ENCODE results near the gene ATP6AP1. TPM values are rescaled to one million over a fixed set of nuclear protein-coding genes. Genes with fewer than 3 reads are reported as not detected.

Gene ATP6AP1
- total and polyA plus RNA-seq, 9 of the 15 experiments (the other 6 are each of a cell fraction or from before 2014, with no cell fraction given): 8.3 to 90.5 (median 52.9) TPM

DNA sequence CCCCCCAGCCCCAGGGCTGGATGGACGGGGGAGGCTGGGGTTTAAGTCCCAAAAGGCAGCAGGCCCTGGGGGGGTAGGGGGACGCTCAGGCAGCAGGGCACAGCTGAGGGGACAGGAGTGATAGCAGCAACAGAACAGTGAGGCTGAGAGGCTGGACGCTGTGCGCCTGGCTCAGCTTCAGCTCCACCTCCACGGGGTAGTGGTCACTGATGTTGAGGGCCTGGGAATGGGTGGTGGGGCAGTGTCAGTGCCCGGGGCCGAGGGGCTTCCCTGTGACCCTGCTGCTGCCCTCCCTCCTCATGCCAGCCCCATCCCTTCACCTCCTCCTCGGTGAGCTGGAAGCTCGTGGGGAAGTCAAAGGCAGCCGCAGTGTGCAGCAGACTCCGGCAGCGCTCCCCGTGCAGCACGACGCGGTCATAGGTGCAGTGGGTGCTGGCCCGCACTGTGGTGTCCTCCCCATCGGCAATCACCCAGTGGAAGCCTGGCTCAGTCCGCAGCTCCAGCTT is 25.8 kb upstream of the ATP6AP1 start:
- peaks cover 33% of the 10 kb centered on the region for H3K79me2 ChIP-seq (ENCODE audit: control insufficient read depth, insufficient read depth, low read length)
- no TSS peak for BruUV-seq (replicated peaks)
- no peak overlapping the region for H3K27ac ChIP-seq (ENCODE audit: extremely low read depth, low read depth, low read length)
- no peak overlapping the region for H3K4me2 ChIP-seq (ENCODE audit: insufficient read depth, low read length)
- peaks cover 35% of the 10 kb centered on the region for H3K36me3 ChIP-seq (ENCODE audit: control insufficient read depth, insufficient read depth, low read length)
- H3K4me1 ChIP-seq (replicated peaks in 1 of 2; ENCODE audit: control insufficient read depth in 2 of 2, insufficient read depth in 2 of 2, low read length in 2 of 2): peaks cover 5 to 13% of the 10 kb centered on the region in 2 experiments; a peak in 3 of 5 replicates
- no peaks in the 10 kb centered on the region; the same call in 1 of the 2 replicates for H3K9me3 ChIP-seq (replicated peaks; ENCODE audit: control insufficient read depth, insufficient read depth, low read depth, low read length)
- ChIA-PET POLR2A (interaction anchor here (0.5 to 6.0 kb wide), 8 partner anchors 7 to 454 kb away, joined by 3 to 85 read pairs (median 4); partner anchors contain the start of genes DNASE1L1, SLC10A3 and TAFAZZIN), CTCF (ENCODE audit: low intra/inter-chr PET ratio) (no interaction called here)
- no peak overlapping the region for H3K4me3 ChIP-seq
- no peaks in the 10 kb centered on the region for H3K27me3 ChIP-seq (ENCODE audit: control insufficient read depth in 2 of 2, insufficient read depth in 2 of 2, low read length in 2 of 2)
- 67% methylated on average over 12 of the region's 19 CpGs for WGBS (ENCODE audit: insufficient coverage, low coverage, missing lambda C conversion rate)
- peak overlapping the region in 1 of 2 experiments; percentile 18; a peak in 1 of 4 replicates for H3K9ac ChIP-seq (ENCODE audit: insufficient read depth in 1 of 2, low read depth in 2 of 2, low read length in 2 of 2)
- no peak overlapping the region for H2AFZ ChIP-seq (ENCODE audit: low read depth, low read length)
- ATAC-seq (no peak), DNase-seq (ENCODE audit: extremely low read depth in 1 of 4, low spot score in 3 of 4) (no peak), FAIRE-seq (no peak)
- intact Hi-C loops (cut with micrococcal nuclease) (no loop called here), in situ Hi-C loops (cut with MboI) (loop anchor here (10.0 kb wide), 1 partner anchor 132 kb away; no protein-coding TSS in a partner anchor)
- H4K20me1 ChIP-seq (replicated peaks; ENCODE audit: control insufficient read depth, insufficient read depth, low read length): peaks cover 13% of the 10 kb centered on the region
- no peaks in the 10 kb centered on the region for H3K9me1 ChIP-seq (ENCODE audit: control insufficient read depth, insufficient read depth, low read length)
- no peak for TF ChIP-seq ZNF311 (CRISPR knock-in tag; IDR thresholded peaks at IDR 0.05)
- no peak for TF ChIP-seq NR3C1 (CRISPR knock-in tag; IDR thresholded peaks at IDR 0.05)
- TF ChIP-seq, protein P1, sequence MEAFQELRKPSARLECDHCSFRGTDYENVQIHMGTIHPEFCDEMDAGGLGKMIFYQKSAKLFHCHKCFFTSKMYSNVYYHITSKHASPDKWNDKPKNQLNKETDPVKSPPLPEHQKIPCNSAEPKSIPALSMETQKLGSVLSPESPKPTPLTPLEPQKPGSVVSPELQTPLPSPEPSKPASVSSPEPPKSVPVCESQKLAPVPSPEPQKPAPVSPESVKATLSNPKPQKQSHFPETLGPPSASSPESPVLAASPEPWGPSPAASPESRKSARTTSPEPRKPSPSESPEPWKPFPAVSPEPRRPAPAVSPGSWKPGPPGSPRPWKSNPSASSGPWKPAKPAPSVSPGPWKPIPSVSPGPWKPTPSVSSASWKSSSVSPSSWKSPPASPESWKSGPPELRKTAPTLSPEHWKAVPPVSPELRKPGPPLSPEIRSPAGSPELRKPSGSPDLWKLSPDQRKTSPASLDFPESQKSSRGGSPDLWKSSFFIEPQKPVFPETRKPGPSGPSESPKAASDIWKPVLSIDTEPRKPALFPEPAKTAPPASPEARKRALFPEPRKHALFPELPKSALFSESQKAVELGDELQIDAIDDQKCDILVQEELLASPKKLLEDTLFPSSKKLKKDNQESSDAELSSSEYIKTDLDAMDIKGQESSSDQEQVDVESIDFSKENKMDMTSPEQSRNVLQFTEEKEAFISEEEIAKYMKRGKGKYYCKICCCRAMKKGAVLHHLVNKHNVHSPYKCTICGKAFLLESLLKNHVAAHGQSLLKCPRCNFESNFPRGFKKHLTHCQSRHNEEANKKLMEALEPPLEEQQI (IDR thresholded peaks at IDR 0.05): no peak
- peak; percentile 74 for TF ChIP-seq RBM22 (IDR thresholded peaks at IDR 0.05; ENCODE audit: low read depth, low read length, poor library complexity, severe bottlenecking)
- TF ChIP-seq HNRNPL (IDR thresholded peaks at IDR 0.05; ENCODE audit: low read depth, low read length): no peak
- TF ChIP-seq PRPF4 (IDR thresholded peaks at IDR 0.05; ENCODE audit: insufficient read depth, low read depth, low read length, poor library complexity, severe bottlenecking): no peak
- TF ChIP-seq, protein P2, sequence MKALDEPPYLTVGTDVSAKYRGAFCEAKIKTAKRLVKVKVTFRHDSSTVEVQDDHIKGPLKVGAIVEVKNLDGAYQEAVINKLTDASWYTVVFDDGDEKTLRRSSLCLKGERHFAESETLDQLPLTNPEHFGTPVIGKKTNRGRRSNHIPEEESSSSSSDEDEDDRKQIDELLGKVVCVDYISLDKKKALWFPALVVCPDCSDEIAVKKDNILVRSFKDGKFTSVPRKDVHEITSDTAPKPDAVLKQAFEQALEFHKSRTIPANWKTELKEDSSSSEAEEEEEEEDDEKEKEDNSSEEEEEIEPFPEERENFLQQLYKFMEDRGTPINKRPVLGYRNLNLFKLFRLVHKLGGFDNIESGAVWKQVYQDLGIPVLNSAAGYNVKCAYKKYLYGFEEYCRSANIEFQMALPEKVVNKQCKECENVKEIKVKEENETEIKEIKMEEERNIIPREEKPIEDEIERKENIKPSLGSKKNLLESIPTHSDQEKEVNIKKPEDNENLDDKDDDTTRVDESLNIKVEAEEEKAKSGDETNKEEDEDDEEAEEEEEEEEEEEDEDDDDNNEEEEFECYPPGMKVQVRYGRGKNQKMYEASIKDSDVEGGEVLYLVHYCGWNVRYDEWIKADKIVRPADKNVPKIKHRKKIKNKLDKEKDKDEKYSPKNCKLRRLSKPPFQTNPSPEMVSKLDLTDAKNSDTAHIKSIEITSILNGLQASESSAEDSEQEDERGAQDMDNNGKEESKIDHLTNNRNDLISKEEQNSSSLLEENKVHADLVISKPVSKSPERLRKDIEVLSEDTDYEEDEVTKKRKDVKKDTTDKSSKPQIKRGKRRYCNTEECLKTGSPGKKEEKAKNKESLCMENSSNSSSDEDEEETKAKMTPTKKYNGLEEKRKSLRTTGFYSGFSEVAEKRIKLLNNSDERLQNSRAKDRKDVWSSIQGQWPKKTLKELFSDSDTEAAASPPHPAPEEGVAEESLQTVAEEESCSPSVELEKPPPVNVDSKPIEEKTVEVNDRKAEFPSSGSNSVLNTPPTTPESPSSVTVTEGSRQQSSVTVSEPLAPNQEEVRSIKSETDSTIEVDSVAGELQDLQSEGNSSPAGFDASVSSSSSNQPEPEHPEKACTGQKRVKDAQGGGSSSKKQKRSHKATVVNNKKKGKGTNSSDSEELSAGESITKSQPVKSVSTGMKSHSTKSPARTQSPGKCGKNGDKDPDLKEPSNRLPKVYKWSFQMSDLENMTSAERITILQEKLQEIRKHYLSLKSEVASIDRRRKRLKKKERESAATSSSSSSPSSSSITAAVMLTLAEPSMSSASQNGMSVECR (CRISPR knock-in tag; IDR thresholded peaks at IDR 0.05): no peak
- TF ChIP-seq ZNF347 (CRISPR knock-in tag; IDR thresholded peaks at IDR 0.05; ENCODE audit: low read depth): no peak
- no peak for TF ChIP-seq KDM1A (IDR thresholded peaks at IDR 0.05)
- peak; percentile 83 for TF ChIP-seq POLR2G (IDR thresholded peaks at IDR 0.05; ENCODE audit: low read depth, low read length)
- TF ChIP-seq, protein P3, sequence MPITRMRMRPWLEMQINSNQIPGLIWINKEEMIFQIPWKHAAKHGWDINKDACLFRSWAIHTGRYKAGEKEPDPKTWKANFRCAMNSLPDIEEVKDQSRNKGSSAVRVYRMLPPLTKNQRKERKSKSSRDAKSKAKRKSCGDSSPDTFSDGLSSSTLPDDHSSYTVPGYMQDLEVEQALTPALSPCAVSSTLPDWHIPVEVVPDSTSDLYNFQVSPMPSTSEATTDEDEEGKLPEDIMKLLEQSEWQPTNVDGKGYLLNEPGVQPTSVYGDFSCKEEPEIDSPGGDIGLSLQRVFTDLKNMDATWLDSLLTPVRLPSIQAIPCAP (CRISPR knock-in tag; IDR thresholded peaks at IDR 0.05; ENCODE audit: borderline replicate concordance): no peak
- no peak for TF ChIP-seq SMARCA5 (IDR thresholded peaks at IDR 0.05)
- no peak for TF ChIP-seq LARP7 (IDR thresholded peaks at IDR 0.05)
- TF ChIP-seq TCFL5 (CRISPR knock-in tag; conservative IDR thresholded peaks at IDR 0.05): no peak
- TF ChIP-seq RFX1 (IDR thresholded peaks at IDR 0.05): no peak
- no peak for TF ChIP-seq SIRT6 (IDR thresholded peaks at IDR 0.05; ENCODE audit: low read depth, low read length)

Data from K562 (cell line).